ENCODE results near the gene OBSCN. TPM values are rescaled to one million over a fixed set of nuclear protein-coding genes. Genes with fewer than 3 reads are reported as not detected.

The OBSCN gene
- total RNA-seq, 1 donor from 2014 or later = 15.2 TPM

DNA sequence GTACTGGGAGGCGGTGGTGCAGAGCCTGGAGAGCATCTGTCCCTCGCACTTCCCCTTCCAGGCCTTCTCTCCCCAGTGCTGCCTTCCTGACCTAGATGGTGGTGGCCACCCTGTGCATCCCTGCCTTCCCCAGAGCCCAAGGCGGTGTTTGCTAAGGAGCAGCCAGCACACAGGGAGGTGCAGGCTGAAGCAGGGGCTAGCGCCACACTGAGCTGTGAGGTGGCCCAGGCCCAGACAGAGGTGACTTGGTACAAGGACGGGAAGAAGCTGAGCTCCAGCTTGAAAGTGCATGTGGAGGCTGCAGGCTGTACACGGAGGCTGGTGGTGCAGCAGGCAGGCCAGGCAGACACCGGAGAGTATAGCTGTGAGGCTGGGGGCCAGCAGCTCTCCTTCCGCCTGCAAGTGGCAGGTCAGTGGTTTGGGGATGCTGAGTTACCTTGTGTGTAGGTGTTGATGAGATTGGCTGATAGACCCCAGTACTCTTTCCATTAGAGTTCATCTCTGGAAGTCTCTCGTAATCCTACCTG, 51.6 kb downstream of the OBSCN start:
- Mint-ChIP-seq H3K36me3 (ENCODE audit: unreplicated experiment) (peaks cover 21% of the 10 kb centered on the region), H3K27ac (ENCODE audit: unreplicated experiment) (no peak overlapping the region), H3K27me3 (ENCODE audit: unreplicated experiment) (no peaks in the 10 kb centered on the region), H3K4me3 (ENCODE audit: unreplicated experiment) (no peak overlapping the region), H3K9me3 (ENCODE audit: unreplicated experiment) (peaks cover 19% of the 10 kb centered on the region), H3K4me1 (ENCODE audit: unreplicated experiment) (no peaks in the 10 kb centered on the region)
- TF ChIP-seq, protein P1, sequence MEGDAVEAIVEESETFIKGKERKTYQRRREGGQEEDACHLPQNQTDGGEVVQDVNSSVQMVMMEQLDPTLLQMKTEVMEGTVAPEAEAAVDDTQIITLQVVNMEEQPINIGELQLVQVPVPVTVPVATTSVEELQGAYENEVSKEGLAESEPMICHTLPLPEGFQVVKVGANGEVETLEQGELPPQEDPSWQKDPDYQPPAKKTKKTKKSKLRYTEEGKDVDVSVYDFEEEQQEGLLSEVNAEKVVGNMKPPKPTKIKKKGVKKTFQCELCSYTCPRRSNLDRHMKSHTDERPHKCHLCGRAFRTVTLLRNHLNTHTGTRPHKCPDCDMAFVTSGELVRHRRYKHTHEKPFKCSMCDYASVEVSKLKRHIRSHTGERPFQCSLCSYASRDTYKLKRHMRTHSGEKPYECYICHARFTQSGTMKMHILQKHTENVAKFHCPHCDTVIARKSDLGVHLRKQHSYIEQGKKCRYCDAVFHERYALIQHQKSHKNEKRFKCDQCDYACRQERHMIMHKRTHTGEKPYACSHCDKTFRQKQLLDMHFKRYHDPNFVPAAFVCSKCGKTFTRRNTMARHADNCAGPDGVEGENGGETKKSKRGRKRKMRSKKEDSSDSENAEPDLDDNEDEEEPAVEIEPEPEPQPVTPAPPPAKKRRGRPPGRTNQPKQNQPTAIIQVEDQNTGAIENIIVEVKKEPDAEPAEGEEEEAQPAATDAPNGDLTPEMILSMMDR (IDR thresholded peaks at IDR 0.05) = no peak
- DNase-seq (ENCODE audit: extremely low spot score, unreplicated experiment) = no peak

DNA sequence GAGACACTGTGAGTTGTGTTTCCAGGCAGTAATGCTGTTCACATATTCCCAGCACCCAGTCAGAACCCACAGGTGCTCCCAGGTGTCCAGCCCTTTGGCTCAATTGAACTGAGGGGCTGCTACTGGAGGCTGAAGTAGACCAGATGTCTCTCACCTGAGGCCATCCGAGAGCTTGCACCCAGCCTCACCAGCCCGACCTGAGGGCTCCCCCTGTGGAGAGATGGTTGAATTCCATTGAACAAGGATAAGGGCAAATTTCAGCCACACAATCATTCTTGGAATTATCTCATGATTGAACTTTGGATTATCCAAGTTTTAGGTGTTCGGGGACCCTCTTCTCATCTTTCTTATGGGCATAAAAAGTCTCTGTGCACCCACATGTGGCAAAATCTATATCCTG, 52.1 kb downstream of the OBSCN start:
- H3K9me3 Mint-ChIP-seq (ENCODE audit: unreplicated experiment) = peaks cover 19% of the 10 kb centered on the region
- no peaks in the 10 kb centered on the region for H3K27me3 Mint-ChIP-seq (ENCODE audit: unreplicated experiment)
- no peaks in the 10 kb centered on the region for H3K4me1 Mint-ChIP-seq (ENCODE audit: unreplicated experiment)

DNA sequence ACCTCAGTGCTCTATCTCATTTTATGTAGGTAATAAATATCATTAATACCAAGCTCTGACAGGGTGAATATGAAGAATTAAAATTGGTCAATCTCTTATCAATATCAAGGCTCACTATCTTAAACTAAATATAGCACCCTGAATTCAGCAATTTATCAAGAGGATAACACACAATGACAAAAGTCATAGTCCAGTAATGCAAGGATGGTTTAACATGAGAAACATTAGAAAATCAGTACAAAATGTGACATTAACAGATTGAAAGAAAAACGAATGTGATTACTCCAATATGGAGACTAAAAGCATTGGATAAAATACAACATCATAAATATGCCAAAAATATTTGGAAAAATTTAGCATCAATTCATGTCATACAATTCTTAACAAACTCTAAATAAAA, 53.9 kb downstream of the OBSCN start:
- H3K36me3 Mint-ChIP-seq (ENCODE audit: unreplicated experiment) = peaks cover 12% of the 10 kb centered on the region
- TF ChIP-seq, protein P1 (IDR thresholded peaks at IDR 0.05) = no peak
- no peak overlapping the region for H3K27ac Mint-ChIP-seq (ENCODE audit: unreplicated experiment)
- no peak overlapping the region for H3K4me3 Mint-ChIP-seq (ENCODE audit: unreplicated experiment)
- H3K27me3 Mint-ChIP-seq (ENCODE audit: unreplicated experiment) = no peaks in the 10 kb centered on the region
- DNase-seq (ENCODE audit: extremely low spot score, unreplicated experiment) = no peak
- H3K9me3 Mint-ChIP-seq (ENCODE audit: unreplicated experiment) = peaks cover 11% of the 10 kb centered on the region
- no peaks in the 10 kb centered on the region for H3K4me1 Mint-ChIP-seq (ENCODE audit: unreplicated experiment)

More for the DNA sequence above, 52.1 kb downstream of the OBSCN start:
- Mint-ChIP-seq H3K27ac (ENCODE audit: unreplicated experiment) (no peak overlapping the region), H3K36me3 (ENCODE audit: unreplicated experiment) (peaks cover 21% of the 10 kb centered on the region), H3K4me3 (ENCODE audit: unreplicated experiment) (no peak overlapping the region)
- no peak for DNase-seq (ENCODE audit: extremely low spot score, unreplicated experiment)
- TF ChIP-seq, protein P1 (IDR thresholded peaks at IDR 0.05) = no peak

DNA sequence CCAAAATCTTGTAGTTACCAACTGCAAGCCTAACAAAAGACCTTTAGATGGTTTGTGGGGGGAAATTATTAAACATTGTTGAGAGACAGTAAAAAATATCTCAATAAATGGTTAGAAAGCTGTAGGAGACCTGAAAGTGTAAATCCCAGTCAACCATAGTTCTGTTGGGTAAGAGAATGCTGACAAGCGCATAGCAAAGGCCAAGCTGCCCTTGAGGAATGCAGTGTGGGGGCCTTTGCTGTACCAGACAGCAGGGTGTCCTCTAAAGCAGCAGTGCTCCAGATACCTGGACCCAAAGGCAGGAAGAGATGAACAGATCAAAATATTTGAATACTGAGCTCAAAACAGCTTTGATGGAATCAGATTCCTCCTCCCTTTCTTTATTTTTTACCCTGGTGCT, 54.6 kb downstream of the OBSCN start:
- peaks cover 12% of the 10 kb centered on the region for H3K36me3 Mint-ChIP-seq (ENCODE audit: unreplicated experiment)
- no peak overlapping the region for H3K27ac Mint-ChIP-seq (ENCODE audit: unreplicated experiment)
- H3K9me3 Mint-ChIP-seq (ENCODE audit: unreplicated experiment) = peaks cover 11% of the 10 kb centered on the region
- no peak overlapping the region for H3K4me3 Mint-ChIP-seq (ENCODE audit: unreplicated experiment)
- no peaks in the 10 kb centered on the region for H3K27me3 Mint-ChIP-seq (ENCODE audit: unreplicated experiment)
- TF ChIP-seq, protein P1 (IDR thresholded peaks at IDR 0.05) = no peak
- DNase-seq (ENCODE audit: extremely low spot score, unreplicated experiment) = no peak
- H3K4me1 Mint-ChIP-seq (ENCODE audit: unreplicated experiment) = no peaks in the 10 kb centered on the region

DNA sequence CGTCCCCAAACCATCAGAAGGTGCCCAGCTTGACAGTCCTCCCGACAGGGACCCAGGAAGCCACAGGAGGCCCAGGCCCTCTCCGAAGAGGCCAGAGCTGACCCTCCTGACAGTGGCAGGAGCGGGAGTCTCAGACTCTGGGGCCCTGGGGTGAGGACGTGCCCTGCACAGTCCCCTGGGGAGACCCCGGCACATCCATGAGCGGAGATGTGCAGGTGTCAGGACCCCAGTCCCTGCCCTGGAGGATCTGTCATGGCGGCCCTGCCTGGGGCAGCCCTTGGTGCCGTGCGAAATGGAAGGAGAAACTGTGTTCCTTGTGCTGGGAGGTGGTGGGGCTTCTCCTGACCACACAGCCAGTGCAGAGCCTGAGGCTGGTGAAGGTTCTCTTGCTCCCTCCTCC, 55.8 kb downstream of the OBSCN start:
- Mint-ChIP-seq H3K27me3 (ENCODE audit: unreplicated experiment) (no peaks in the 10 kb centered on the region), H3K27ac (ENCODE audit: unreplicated experiment) (no peak overlapping the region)
- no peak for DNase-seq (ENCODE audit: extremely low spot score, unreplicated experiment)

More for the DNA sequence above, 55.8 kb downstream of the OBSCN start:
- Mint-ChIP-seq H3K4me1 (ENCODE audit: unreplicated experiment) (no peaks in the 10 kb centered on the region), H3K36me3 (ENCODE audit: unreplicated experiment) (peaks cover 8% of the 10 kb centered on the region), H3K9me3 (ENCODE audit: unreplicated experiment) (peaks cover 11% of the 10 kb centered on the region), H3K4me3 (ENCODE audit: unreplicated experiment) (no peak overlapping the region)
- TF ChIP-seq, protein P1 (IDR thresholded peaks at IDR 0.05) = no peak
